Measurements from ENCODE around the gene NUMBL. TPM values are rescaled to one million over a fixed set of nuclear protein-coding genes. Genes with fewer than 3 reads are reported as not detected.

Gene NUMBL
- total and polyA plus RNA-seq, 9 of the 15 experiments (the other 6 are each of a cell fraction or from before 2014, with no cell fraction given): 0.39 to 38.6 (median 6.6) TPM

DNA sequence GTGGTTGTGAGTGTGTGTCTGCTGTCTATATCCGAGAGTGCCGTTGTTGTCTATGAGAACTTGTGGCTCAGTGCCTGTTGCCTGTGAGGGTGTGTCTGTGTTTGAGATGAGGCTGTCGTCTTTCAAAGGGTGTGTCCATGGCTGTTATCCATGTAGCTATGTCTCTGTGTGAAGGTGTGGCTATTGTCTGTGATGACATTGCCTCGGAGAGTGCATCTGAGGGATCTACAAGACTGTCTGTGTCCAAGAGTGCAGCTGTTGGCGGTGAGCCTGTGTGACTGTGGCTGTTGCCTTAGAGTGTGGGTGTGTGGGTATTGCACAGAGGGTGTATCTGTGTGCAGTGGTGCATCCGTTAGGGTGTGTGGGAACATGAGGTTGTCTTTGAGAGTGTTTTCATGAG lies 4.9 kb downstream of the NUMBL start (continued):
- TF ChIP-seq, protein P1, sequence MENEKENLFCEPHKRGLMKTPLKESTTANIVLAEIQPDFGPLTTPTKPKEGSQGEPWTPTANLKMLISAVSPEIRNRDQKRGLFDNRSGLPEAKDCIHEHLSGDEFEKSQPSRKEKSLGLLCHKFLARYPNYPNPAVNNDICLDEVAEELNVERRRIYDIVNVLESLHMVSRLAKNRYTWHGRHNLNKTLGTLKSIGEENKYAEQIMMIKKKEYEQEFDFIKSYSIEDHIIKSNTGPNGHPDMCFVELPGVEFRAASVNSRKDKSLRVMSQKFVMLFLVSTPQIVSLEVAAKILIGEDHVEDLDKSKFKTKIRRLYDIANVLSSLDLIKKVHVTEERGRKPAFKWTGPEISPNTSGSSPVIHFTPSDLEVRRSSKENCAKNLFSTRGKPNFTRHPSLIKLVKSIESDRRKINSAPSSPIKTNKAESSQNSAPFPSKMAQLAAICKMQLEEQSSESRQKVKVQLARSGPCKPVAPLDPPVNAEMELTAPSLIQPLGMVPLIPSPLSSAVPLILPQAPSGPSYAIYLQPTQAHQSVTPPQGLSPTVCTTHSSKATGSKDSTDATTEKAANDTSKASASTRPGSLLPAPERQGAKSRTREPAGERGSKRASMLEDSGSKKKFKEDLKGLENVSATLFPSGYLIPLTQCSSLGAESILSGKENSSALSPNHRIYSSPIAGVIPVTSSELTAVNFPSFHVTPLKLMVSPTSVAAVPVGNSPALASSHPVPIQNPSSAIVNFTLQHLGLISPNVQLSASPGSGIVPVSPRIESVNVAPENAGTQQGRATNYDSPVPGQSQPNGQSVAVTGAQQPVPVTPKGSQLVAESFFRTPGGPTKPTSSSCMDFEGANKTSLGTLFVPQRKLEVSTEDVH (IDR thresholded peaks at IDR 0.05; ENCODE audit: low read depth, partially characterized antibody): no peak
- TF ChIP-seq, protein P2, sequence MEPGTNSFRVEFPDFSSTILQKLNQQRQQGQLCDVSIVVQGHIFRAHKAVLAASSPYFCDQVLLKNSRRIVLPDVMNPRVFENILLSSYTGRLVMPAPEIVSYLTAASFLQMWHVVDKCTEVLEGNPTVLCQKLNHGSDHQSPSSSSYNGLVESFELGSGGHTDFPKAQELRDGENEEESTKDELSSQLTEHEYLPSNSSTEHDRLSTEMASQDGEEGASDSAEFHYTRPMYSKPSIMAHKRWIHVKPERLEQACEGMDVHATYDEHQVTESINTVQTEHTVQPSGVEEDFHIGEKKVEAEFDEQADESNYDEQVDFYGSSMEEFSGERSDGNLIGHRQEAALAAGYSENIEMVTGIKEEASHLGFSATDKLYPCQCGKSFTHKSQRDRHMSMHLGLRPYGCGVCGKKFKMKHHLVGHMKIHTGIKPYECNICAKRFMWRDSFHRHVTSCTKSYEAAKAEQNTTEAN (CRISPR knock-in tag; IDR thresholded peaks at IDR 0.05): no peak
- TF ChIP-seq ZSCAN32 (CRISPR knock-in tag; IDR thresholded peaks at IDR 0.05) (no peak), CHCHD3 (CRISPR knock-in tag; IDR thresholded peaks at IDR 0.05) (no peak)

DNA sequence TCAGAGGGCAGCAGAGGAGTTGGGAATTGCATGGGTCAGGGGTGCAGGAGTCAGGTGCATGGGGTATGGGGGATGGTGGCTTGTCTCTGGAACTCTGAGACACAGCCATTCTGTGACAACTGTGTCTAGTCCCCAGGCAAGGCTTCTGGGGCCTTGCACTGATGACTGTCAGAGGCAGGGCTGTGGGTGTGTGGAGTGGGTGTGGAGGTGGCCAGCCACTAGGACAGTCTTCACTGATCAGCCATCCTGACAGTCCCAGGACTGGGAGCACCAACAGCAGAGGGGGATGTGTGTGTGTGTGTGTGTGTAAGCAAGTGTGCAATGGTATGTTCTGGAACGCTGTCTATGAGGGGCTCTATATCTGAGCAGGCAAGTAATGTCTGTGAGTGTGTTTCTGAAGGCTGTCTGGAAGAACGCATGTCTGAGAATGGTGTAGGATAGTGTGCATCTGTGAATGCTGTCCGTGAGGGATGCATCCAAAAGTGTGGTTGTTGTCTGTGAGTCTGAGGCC lies 5.4 kb downstream of the NUMBL start:
- FAIRE-seq (no peak), DNase-seq (ENCODE audit: extremely low read depth in 1 of 4, low spot score in 3 of 4) (no peak), ATAC-seq (no peak)
- Histone ChIP-seq H3K9me1 (ENCODE audit: control insufficient read depth, insufficient read depth, low read length) (peaks cover 6% of the 10 kb centered on the region), H3K36me3 (ENCODE audit: control insufficient read depth, insufficient read depth, low read length) (peaks cover 47% of the 10 kb centered on the region; the same call in 2 of the 3 replicates), H4K20me1 (replicated peaks; ENCODE audit: control insufficient read depth, insufficient read depth, low read length) (0 out of 2 replicates have a peak, but pooled peaks cover 4% of the 10 kb centered on the region), H3K27me3 (ENCODE audit: control insufficient read depth in 2 of 2, insufficient read depth in 2 of 2, low read length in 2 of 2) (no peaks in the 10 kb centered on the region), H3K9me3 (replicated peaks; ENCODE audit: control insufficient read depth, insufficient read depth, low read depth, low read length) (no peaks in the 10 kb centered on the region; the same call in 1 of the 2 replicates), H2AFZ (ENCODE audit: low read depth, low read length) (no peak overlapping the region), H3K4me3 (no peak overlapping the region), H3K9ac (ENCODE audit: insufficient read depth in 1 of 2, low read depth in 2 of 2, low read length in 2 of 2) (peak overlapping the region in 1 of 2 experiments; percentile 31; a peak in 1 of 4 replicates), H3K79me2 (ENCODE audit: control insufficient read depth, insufficient read depth, low read length) (peaks cover 31% of the 10 kb centered on the region), H3K27ac (ENCODE audit: extremely low read depth, low read depth, low read length) (no peak overlapping the region), H3K4me2 (ENCODE audit: insufficient read depth, low read length) (no peak overlapping the region), H3K4me1 (replicated peaks in 1 of 2; ENCODE audit: control insufficient read depth in 2 of 2, insufficient read depth in 2 of 2, low read length in 2 of 2) (peaks cover 24 to 34% of the 10 kb centered on the region in 2 experiments; a peak in 4 of 5 replicates)
- no peak for TF ChIP-seq GTF2E2 (tag; IDR thresholded peaks at IDR 0.05)
- no peak for TF ChIP-seq POLR3G (IDR thresholded peaks at IDR 0.05; ENCODE audit: extremely low read depth, insufficient read length, insufficient replicate concordance)
- TF ChIP-seq, protein P3, sequence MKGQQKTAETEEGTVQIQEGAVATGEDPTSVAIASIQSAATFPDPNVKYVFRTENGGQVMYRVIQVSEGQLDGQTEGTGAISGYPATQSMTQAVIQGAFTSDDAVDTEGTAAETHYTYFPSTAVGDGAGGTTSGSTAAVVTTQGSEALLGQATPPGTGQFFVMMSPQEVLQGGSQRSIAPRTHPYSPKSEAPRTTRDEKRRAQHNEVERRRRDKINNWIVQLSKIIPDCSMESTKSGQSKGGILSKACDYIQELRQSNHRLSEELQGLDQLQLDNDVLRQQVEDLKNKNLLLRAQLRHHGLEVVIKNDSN (CRISPR knock-in tag; IDR thresholded peaks at IDR 0.05): peak; percentile 12; the same call in 1 of the 2 replicates
- TF ChIP-seq ZNF143 (CRISPR knock-in tag; IDR thresholded peaks at IDR 0.05): no peak
- TF ChIP-seq DNMT1 (IDR thresholded peaks at IDR 0.05): no peak
- no peak for TF ChIP-seq U2AF2 (optimal IDR thresholded peaks at IDR 0.05; ENCODE audit: low read depth, low read length)
- POLR2A ChIA-PET: interaction anchor here (0.6 kb wide), 1 partner anchor 1708 kb away, joined by 3 read pairs; no protein-coding TSS in a partner anchor
- in situ Hi-C loops (cut with MboI) (no loop called here), intact Hi-C loops (cut with micrococcal nuclease) (no loop called here)
- WGBS (ENCODE audit: insufficient coverage, low coverage, missing lambda C conversion rate): 84% methylated on average over 3 of the region's 3 CpGs
- CTCF ChIA-PET (ENCODE audit: low intra/inter-chr PET ratio): no interaction called here
- no TSS peak for BruUV-seq (replicated peaks)

Data from K562 (cell line).